NOMO-1 treated with dmso at 0.1 percent for 144 hours (cell line): ENCODE results near the gene ANKRD45.
"Not testable (repeated sequence)": the region's sequence is repeated elsewhere in the genome, so short reads cannot be mapped to it uniquely, and the experiment has no call there.

ENCODE experiments used
- DNase-seq: peaks from one replicate; lab custom pipeline; 2025; ENCODE audit not compliant: unreplicated experiment; lab: John Stamatoyannopoulos, UW

The ANKRD45 gene

GRCh38 chr1:173669491-173669941 is at the start of gene ANKRD45:
Gene ANKRD45 (minus strand): TSS chr1:173669851. CDS start chr1:173659418, 10,433 bp downstream.
- DNase-seq, result no peak

- DNase-seq, result no peak
Observed at GRCh38 chr1:173717238-173717637, 47.6 kb upstream of the ANKRD45 start.

GRCh38 chr1:173715538-173715844 is 45.8 kb upstream of the ANKRD45 start:
- no peak for DNase-seq

- peak; percentile 91 for DNase-seq
Observed at GRCh38 chr1:173714759-173715537, 45.3 kb upstream of the ANKRD45 start, which contains the start of gene KLHL20. Gene KLHL20 (plus strand): TSS chr1:173714981. CDS start chr1:173716044, 1,063 bp downstream.

GRCh38 chr1:173714441-173714758 is 44.7 kb upstream of the ANKRD45 start:
- no peak for DNase-seq

- no peak for DNase-seq
Observed at GRCh38 chr1:173708787-173709186, 39.1 kb upstream of the ANKRD45 start.

GRCh38 chr1:173705117-173705516 is 35.5 kb upstream of the ANKRD45 start:
- no peak for DNase-seq

DNA sequence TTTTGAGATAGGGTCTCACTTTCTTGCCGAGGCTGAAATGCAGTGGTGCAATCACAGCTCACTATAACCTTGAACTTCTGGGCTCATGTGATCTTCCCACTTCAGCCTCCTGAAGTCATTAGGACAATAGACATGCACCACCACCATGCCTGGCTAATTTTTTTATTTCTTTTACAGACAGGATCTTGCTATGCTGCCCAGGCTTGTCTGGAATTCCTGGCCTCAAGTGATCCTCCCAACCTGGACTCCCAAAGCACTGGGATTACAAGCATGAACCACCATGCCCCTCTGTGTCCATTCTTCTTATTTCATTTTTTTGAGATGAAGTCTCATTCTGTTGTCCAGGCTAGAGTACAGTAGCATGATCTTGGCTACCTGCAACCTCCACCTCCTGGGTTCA is 33.1 kb upstream of the ANKRD45 start:
- no peak for DNase-seq

DNA sequence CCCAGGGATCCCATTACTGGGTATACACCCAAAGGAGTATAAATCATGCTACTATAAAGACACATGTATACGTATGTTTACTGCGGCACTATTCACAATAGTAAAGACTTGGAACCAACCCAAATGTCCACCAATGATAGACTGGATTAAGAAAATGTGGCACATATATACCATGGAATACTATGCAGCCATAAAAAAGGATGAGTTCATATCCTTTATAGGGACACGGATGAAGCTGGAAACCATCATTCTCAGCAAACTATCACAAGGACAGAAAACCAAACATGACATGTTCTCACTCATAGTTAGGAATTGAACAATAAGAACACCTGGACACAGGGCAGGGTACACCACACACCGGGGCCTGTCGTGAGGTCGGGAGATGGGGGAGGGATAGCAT is 31.6 kb upstream of the ANKRD45 start:
- not testable (repeated sequence) for DNase-seq

- no peak for DNase-seq
Observed at GRCh38 chr1:173693238-173693637, 23.6 kb upstream of the ANKRD45 start.

- DNase-seq, result no peak
Observed at GRCh38 chr1:173688300-173688699, 18.6 kb upstream of the ANKRD45 start.

DNA sequence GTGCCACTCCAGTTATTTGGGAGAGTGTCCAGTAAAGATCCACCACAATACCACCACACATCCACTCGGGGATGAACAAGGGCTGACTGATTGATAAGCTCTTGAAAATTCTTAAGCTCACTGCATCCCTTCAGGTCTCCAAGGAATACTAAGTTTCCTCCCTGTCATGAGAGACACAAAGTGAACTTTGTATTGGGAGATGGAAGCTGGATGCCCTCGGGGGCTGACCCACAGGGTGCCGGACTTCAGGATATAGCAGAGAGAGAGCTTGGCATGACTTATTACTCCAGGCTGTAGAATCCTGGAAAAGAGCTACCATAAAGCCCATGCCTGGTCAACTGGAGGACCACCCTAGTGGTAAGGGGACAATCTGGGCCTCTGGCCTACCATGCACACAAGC is 15.5 kb upstream of the ANKRD45 start:
- DNase-seq, result not testable (repeated sequence)

- not testable (repeated sequence) for DNase-seq
Observed at GRCh38 chr1:173683838-173684237, 14.2 kb upstream of the ANKRD45 start.

GRCh38 chr1:173682184-173682583 is 12.5 kb upstream of the ANKRD45 start:
- DNase-seq, result no peak

DNA sequence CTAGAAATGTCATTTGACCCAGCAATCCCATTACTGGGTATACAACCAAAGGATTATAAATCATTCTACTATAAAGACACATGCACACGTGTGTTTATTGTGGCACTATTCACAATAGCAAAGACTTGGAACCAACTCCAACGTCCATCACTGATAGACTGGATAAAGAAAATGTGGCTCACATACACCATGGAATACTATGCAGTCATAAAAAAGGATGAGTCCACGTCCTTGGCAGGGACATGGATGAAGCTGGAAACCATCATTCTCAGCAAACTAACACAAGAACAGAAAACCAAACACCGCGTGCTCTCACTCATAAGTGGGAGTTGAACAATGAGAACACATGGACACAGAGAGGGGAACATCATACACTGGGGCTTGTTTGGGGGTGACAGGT is 10.5 kb upstream of the ANKRD45 start:
- not testable (repeated sequence) for DNase-seq

GRCh38 chr1:173674496-173674895 is 4.8 kb upstream of the ANKRD45 start:
- DNase-seq, result not testable (repeated sequence)

- DNase-seq, result no peak
Observed at GRCh38 chr1:173666646-173667045, 3.0 kb downstream of the ANKRD45 start.

DNA sequence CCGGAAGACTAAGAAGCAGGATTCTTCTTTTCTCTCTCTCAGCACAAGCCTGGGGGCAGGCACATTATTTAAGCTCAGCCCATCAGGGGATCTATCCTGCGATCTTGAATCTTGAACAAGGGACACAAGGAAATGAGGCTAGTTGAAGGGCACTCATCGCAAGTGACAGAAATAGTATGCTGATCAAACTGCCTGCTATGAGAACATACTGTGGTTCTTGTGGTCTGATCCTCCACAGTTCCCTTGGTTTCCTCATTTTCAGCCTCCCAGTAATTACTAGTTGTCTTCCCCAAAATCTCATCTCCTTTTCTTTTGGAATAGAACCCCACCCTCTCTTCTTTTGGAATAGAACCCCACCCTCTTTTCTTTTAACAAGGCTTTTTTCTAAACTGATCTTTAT is 6.5 kb downstream of the ANKRD45 start:
- DNase-seq, result peak; percentile 28

DNA sequence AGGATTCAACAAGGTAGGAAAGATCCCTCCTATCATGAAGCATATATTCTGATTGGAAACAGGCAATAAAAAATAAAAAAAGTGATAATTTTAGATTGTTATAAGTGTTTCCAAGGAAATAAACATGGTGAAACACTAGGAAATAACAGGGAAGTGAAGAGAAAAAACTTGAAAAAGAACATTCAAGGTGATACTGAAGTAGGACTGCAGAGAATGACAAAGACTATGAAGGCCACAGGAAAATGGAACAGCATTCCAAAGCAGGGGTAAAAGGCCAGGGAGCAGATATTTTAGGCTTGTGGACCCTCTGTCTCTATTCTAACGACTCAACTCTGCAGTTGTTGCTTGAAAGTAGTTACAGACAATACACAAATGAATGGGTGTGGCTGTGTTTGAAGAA is 7.9 kb downstream of the ANKRD45 start:
- DNase-seq, result no peak

DNA sequence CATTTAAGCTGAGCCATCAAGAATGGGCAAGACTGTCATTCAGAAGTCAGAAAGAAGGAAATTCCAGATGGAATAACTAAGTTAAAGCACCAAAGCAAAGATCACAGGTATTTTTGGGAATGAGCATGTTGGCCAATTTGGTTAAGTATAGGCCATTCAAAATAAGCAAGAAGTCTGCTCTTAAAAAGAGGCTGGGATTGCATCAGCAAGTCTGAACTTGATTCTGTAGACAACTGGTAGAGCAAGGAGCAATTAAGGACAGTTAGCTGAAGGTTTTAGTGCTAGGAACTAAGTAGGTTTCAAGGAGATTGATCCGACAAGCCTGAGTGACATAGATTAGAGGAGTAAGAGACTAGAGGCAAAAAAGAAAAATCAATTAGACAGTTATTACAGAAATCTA is 8.4 kb downstream of the ANKRD45 start:
- no peak for DNase-seq

- DNase-seq, result no peak
Observed at GRCh38 chr1:173660306-173660705, 9.3 kb downstream of the ANKRD45 start.

DNA sequence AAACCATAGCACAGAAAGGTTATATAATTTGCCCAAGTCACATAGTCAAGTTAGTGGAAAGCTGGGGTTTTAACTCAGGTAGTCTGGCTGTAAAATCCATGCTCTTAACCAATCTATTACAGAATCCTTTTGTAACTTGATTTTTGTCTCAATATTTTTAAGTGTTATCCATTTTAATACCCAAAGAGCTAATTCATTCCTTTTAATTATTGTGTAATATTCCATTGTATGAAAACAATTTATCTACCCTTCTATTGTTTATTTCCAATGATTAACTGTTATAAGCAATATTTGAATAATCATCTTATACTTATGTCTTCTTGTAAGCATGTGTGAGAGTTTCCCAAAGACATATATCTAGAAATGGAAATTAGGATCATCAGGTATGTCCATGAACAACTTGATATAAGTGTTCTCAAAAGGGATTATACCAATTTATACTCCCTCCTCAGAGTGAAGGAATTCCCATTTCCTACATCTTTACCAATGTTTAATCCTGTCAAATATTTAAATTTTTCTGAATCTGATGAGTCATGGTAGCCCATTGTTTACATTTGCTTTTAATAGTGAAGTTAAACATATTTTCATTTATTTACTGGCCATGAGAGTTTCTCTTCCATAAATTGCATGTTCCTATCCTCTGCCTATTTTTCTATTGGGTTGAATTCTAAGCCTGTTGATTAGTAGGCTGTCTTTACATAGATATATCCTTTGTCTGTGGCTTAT is 20.6 kb downstream of the ANKRD45 start:
- no peak for DNase-seq
